ENCODE results near the gene ATP6V1B1.
A peak's percentile ranks its signal among the peaks of the same experiment; 100 is the strongest.

ATP6V1B1 gene

DNA sequence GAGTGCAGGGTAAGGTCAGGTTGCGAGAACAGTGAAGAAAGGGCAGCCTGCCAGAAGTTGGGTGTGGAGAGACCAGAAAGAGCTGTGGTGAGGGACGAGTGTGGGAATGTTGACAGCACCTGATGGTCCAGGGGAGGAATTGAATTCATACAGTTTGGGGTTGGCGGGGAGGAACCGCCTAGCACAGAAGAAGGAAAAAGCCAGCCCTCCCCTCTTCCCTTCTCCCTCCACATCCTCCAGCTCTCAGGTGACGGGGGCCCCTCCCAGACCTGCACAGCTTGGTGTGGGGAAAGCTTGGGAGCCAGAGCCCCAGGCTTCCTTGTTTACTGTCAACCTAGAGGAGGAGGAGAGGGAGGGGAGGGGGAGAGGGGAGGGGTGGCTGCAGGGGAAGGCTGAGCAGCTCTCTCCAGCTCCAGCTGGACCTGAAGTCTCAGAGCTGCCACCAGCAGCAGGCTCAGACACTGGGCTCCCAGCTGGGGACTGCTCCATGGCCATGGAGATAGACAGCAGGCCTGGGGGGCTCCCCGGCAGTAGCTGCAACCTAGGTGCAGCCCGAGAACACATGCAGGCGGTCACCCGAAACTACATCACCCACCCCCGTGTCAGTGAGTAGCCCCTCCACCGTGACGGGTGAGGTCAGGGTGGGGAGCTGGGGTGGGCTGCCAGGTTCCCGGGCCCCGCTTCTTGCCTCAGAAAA lies at the start of gene ATP6V1B1:
TSS of gene ATP6V1B1 (plus strand) at position 433 of the 697 bp plus-strand sequence. CDS start at position 488, 55 bp downstream.
- no peaks in the 10 kb centered on the region for H3K36me3 ChIP-seq (ENCODE audit: insufficient read depth, insufficient read length, low read length)
- H3K27me3 ChIP-seq (ENCODE audit: insufficient read depth, insufficient read length): peaks cover 14% of the 10 kb centered on the region
- H3K9me3 ChIP-seq (ENCODE audit: insufficient read depth, low read length): no peaks in the 10 kb centered on the region
- no peak for DNase-seq (ENCODE audit: low read depth, low spot score)
- no peak within 1 kb of the TSS for H3K4me3 ChIP-seq (ENCODE audit: insufficient read length, low read depth)
- H3K4me1 ChIP-seq (ENCODE audit: insufficient read depth, insufficient read length): peaks cover 35% of the 10 kb centered on the region
- no peak for TF ChIP-seq SUZ12 (IDR thresholded peaks at IDR 0.05; ENCODE audit: extremely low read depth, insufficient read depth, insufficient read length)
- TF ChIP-seq ZNF274 (IDR thresholded peaks at IDR 0.05; ENCODE audit: low read depth, low read length): no peak
- no peak for TF ChIP-seq YY1 (IDR thresholded peaks at IDR 0.05; ENCODE audit: insufficient read depth, insufficient read length)
- H3K9ac ChIP-seq (ENCODE audit: insufficient read length, low read depth): no peak within 1 kb of the TSS

DNA sequence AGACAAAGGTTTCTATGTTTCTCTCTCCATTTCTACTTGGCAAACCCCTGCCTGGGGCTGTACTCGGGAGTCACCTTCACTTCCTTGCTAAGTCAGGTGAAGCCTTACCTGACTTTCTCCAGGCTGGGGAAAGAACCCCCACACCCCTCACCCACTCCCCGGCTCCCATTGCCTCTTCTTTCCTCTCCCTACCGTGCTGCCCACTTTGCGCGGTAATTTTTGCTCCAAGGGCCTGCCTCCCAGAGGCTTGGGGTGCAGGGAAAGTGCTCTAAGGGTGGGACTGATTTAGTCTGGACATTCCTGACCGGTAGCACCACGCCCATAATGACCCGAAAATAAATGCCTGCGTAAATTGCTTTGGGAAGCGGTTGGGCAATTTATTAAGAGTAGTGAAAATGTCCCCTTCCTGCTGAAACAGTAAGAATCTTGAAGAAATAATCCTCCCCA lies 49.1 kb upstream of the ATP6V1B1 start:
- H3K9me3 ChIP-seq (ENCODE audit: insufficient read depth, low read length): no peaks in the 10 kb centered on the region
- H3K4me3 ChIP-seq (ENCODE audit: insufficient read length, low read depth): no peak overlapping the region
- H3K36me3 ChIP-seq (ENCODE audit: insufficient read depth, insufficient read length, low read length): no peaks in the 10 kb centered on the region
- H3K27me3 ChIP-seq (ENCODE audit: insufficient read depth, insufficient read length): peaks cover 91% of the 10 kb centered on the region
- H3K9ac ChIP-seq (ENCODE audit: insufficient read length, low read depth): no peak overlapping the region
- TF ChIP-seq YY1 (IDR thresholded peaks at IDR 0.05; ENCODE audit: insufficient read depth, insufficient read length) (no peak), SUZ12 (IDR thresholded peaks at IDR 0.05; ENCODE audit: extremely low read depth, insufficient read depth, insufficient read length) (no peak), ZNF274 (IDR thresholded peaks at IDR 0.05; ENCODE audit: low read depth, low read length) (no peak)
- H3K4me1 ChIP-seq (ENCODE audit: insufficient read depth, insufficient read length): no peaks in the 10 kb centered on the region
- DNase-seq (ENCODE audit: low read depth, low spot score): no peak

GRCh38 chr2:70887208-70887549 lies 48.5 kb upstream of the ATP6V1B1 start:
- Histone ChIP-seq H3K9me3 (ENCODE audit: insufficient read depth, low read length) (no peaks in the 10 kb centered on the region), H3K4me3 (ENCODE audit: insufficient read length, low read depth) (peak overlapping the region; percentile 46), H3K9ac (ENCODE audit: insufficient read length, low read depth) (peak overlapping the region; percentile 70), H3K4me1 (ENCODE audit: insufficient read depth, insufficient read length) (no peaks in the 10 kb centered on the region), H3K36me3 (ENCODE audit: insufficient read depth, insufficient read length, low read length) (no peaks in the 10 kb centered on the region), H3K27me3 (ENCODE audit: insufficient read depth, insufficient read length) (peaks cover 97% of the 10 kb centered on the region)
- TF ChIP-seq ZNF274 (IDR thresholded peaks at IDR 0.05; ENCODE audit: low read depth, low read length) (no peak), YY1 (IDR thresholded peaks at IDR 0.05; ENCODE audit: insufficient read depth, insufficient read length) (no peak)
- no peak for DNase-seq (ENCODE audit: low read depth, low spot score)

- Histone ChIP-seq H3K9me3 (ENCODE audit: insufficient read depth, low read length) (no peaks in the 10 kb centered on the region), H3K36me3 (ENCODE audit: insufficient read depth, insufficient read length, low read length) (no peaks in the 10 kb centered on the region), H3K27me3 (ENCODE audit: insufficient read depth, insufficient read length) (peaks cover 99% of the 10 kb centered on the region), H3K4me3 (ENCODE audit: insufficient read length, low read depth) (peak overlapping the region; percentile 46), H3K9ac (ENCODE audit: insufficient read length, low read depth) (peak overlapping the region; percentile 70), H3K4me1 (ENCODE audit: insufficient read depth, insufficient read length) (no peaks in the 10 kb centered on the region)
- no peak for DNase-seq (ENCODE audit: low read depth, low spot score)
- TF ChIP-seq SUZ12 (IDR thresholded peaks at IDR 0.05; ENCODE audit: extremely low read depth, insufficient read depth, insufficient read length) (peak; percentile 70), YY1 (IDR thresholded peaks at IDR 0.05; ENCODE audit: insufficient read depth, insufficient read length) (no peak), ZNF274 (IDR thresholded peaks at IDR 0.05; ENCODE audit: low read depth, low read length) (no peak)
Measured at GRCh38 chr2:70887550-70888246, 48.0 kb upstream of the ATP6V1B1 start.

DNA sequence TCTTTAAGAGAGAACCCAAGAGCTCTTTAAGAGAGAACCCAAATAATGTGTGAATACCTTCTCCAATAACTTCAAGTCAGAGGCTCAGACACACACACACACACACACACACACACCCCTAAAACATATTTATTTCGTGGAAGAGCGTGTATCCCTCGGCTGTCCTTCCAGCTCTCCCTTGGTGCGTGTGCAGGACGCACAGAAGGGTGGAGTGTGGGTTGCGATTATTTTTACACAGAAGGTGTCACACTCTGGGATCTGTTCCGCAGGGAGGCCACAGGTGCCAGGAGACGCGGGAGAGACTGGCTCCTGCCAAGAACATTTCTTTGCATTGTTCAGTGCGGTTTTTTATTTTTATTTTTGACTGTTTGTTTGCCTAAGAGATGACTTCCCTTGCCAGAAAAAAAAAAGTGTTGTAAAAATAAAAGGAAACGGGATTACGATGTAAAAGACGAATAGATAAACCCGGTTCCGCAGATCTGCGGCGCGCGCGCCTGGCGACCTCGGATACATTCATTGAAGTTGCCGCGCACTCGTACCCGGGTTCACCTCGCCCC lies 47.3 kb upstream of the ATP6V1B1 start:
- H3K36me3 ChIP-seq (ENCODE audit: insufficient read depth, insufficient read length, low read length): no peaks in the 10 kb centered on the region
- no peaks in the 10 kb centered on the region for H3K9me3 ChIP-seq (ENCODE audit: insufficient read depth, low read length)
- TF ChIP-seq ZNF274 (IDR thresholded peaks at IDR 0.05; ENCODE audit: low read depth, low read length) (no peak), YY1 (IDR thresholded peaks at IDR 0.05; ENCODE audit: insufficient read depth, insufficient read length) (no peak), SUZ12 (IDR thresholded peaks at IDR 0.05; ENCODE audit: extremely low read depth, insufficient read depth, insufficient read length) (no peak)
- DNase-seq (ENCODE audit: low read depth, low spot score): no peak
- H3K9ac ChIP-seq (ENCODE audit: insufficient read length, low read depth): peak overlapping the region; percentile 56
- H3K4me1 ChIP-seq (ENCODE audit: insufficient read depth, insufficient read length): no peaks in the 10 kb centered on the region
- H3K4me3 ChIP-seq (ENCODE audit: insufficient read length, low read depth): peak overlapping the region; percentile 22
- H3K27me3 ChIP-seq (ENCODE audit: insufficient read depth, insufficient read length): peaks cover 100% of the 10 kb centered on the region

- peaks cover 100% of the 10 kb centered on the region for H3K27me3 ChIP-seq (ENCODE audit: insufficient read depth, insufficient read length)
- no peak for TF ChIP-seq YY1 (IDR thresholded peaks at IDR 0.05; ENCODE audit: insufficient read depth, insufficient read length)
- no peak for TF ChIP-seq SUZ12 (IDR thresholded peaks at IDR 0.05; ENCODE audit: extremely low read depth, insufficient read depth, insufficient read length)
- no peak for TF ChIP-seq ZNF274 (IDR thresholded peaks at IDR 0.05; ENCODE audit: low read depth, low read length)
- H3K9ac ChIP-seq (ENCODE audit: insufficient read length, low read depth): peak overlapping the region; percentile 56
- no peaks in the 10 kb centered on the region for H3K9me3 ChIP-seq (ENCODE audit: insufficient read depth, low read length)
- H3K4me1 ChIP-seq (ENCODE audit: insufficient read depth, insufficient read length): no peaks in the 10 kb centered on the region
- H3K36me3 ChIP-seq (ENCODE audit: insufficient read depth, insufficient read length, low read length): no peaks in the 10 kb centered on the region
- peak overlapping the region; percentile 22 for H3K4me3 ChIP-seq (ENCODE audit: insufficient read length, low read depth)
- DNase-seq (ENCODE audit: low read depth, low spot score): no peak
Measured at GRCh38 chr2:70888923-70889715, 46.6 kb upstream of the ATP6V1B1 start.
